Adrenal gland (tissue), 12 donors: ENCODE results near the gene SPARCL1. TPM values are rescaled to one million over a fixed set of nuclear protein-coding genes. Genes with fewer than 3 reads are reported as not detected.

ENCODE experiments used
- DNase-seq, 7 donors: peaks; one replicate each; pipeline ENCODE4 v3.0.0-alpha.2; 2019 to 2020
- H3K27ac ChIP-seq, 5 donors: fragments of 200-600 bp; sonication (generic) in 4 of 5; 1 replicate in 3 of 5; 2 replicates in 2 of 5; pipeline versions ENCODE4 v1.5.1 to v1.8.0; 2016 to 2020; ENCODE audit warnings: mild to moderate bottlenecking in 1 of 5
- H3K27me3 ChIP-seq: fragments of 200-600 bp; 2 replicates; pipeline ENCODE4 v1.8.0; 2021
- H3K36me3 ChIP-seq, 2 donors: fragments of 200-600 bp; replicated peaks in 1 of 2; 1 replicate in 1 of 2; 2 replicates in 1 of 2; pipeline versions ENCODE4 v1.5.1 to v1.8.0; 2018 to 2022
- H3K4me1 ChIP-seq, 2 donors: fragments of 200-600 bp; replicated peaks in 1 of 2; 1 replicate in 1 of 2; 2 replicates in 1 of 2; pipeline versions ENCODE4 v1.5.1 to v1.8.0; 2018 to 2021
- H3K4me3 ChIP-seq, 4 donors: fragments of 200-600 bp; sonication (generic) in 3 of 4; one replicate each; pipeline ENCODE4 v1.5.1; 2016 to 2018
- H3K9me3 ChIP-seq, 3 donors: fragments of 200-600 bp; sonication (generic) in 1 of 3; replicated peaks in 1 of 3; 1 replicate in 2 of 3; 2 replicates in 1 of 3; pipeline versions ENCODE4 v1.5.1 to v1.8.0; 2016 to 2021
- POLR2A ChIP-seq, 2 donors: fragments of 450-650 bp; IDR thresholded peaks; one replicate each; pipeline ENCODE4 v1.6.1; 2017; ENCODE audit warnings: antibody characterized with exemption in 2 of 2, mild to moderate bottlenecking in 2 of 2, moderate library complexity in 1 of 2
- WGBS, 4 donors: extraction: QIAGEN DNeasy Blood & Tissue Kit in 2 of 4; methylation state at CpG; one replicate each; pipeline versions ENCODE4 v1.1.5 to v1.1.7; 2013 to 2017; 5-methylcytosine and 5-hydroxymethylcytosine counted together
- intact Hi-C, 2 donors: fragments of 100-400 bp; cut with DNase I; formaldehyde crosslinking; loops; one replicate each; pipeline versions ENCODE4 v1.14.1 to v1.15.0; 2022 to 2023
- polyA plus RNA-seq, 3 donors: library from polyadenylated mRNA; stranded (reverse); fragments of 200-250 nt in 2 of 3; fragments of 350-450 nt in 1 of 3; fragmentation: Illumina TruSeq in 1 of 3; extraction: RNeasy Lipid Tissue Mini Kit (QIAGEN cat#74804) in 1 of 3; gene quantifications; one replicate each; pipeline ENCODE4 v1.2.3, GENCODE V29; 2013 to 2014
- total RNA-seq, 9 donors: library from RNA; depleted of rRNA in 4 of 9; stranded (reverse); fragments of >200 nt in 4 of 9; fragments of 120-200 nt in 1 of 9; fragmentation: NEBNext Ultra II Directional in 1 of 9; extraction: Animal tissue kit (Norgen Biotek cat#: 25700) in 1 of 9; gene quantifications; one replicate each; pipeline versions ENCODE4 v1.1.0 to v1.2.4, GENCODE V29; 2013 to 2023
- TF ChIP-seq, protein P1 (sequence below), 6 experiments: fragments of 450-650 bp in 4 of 6; fragments of 200-600 bp in 2 of 6; sonication (generic) in 1 of 6; IDR thresholded peaks; 1 replicate in 5 of 6; 2 replicates in 1 of 6; pipeline versions ENCODE4 v1.5.1 to v1.8.0; 2016 to 2021; ENCODE audit warnings: antibody characterized with exemption in 6 of 6, mild to moderate bottlenecking in 2 of 6, moderate library complexity in 1 of 6
- donor health status: healthy with polysubstance abuse.
- donor health status: Bipolar disorder and iron deficiency.
- donor health status: DM: yes; HTN: yes; CAD: no.
- donor health status: DM: no; HTN: no; CAD: no.
- donor health status: DM: no; HTN: no; CAD: no.
- donor health status: DM: yes; HTN: yes; CAD: no.

The SPARCL1 gene
- total and polyA plus RNA-seq, 12 donors, result 36.9 to 201 (median 124) TPM

DNA sequence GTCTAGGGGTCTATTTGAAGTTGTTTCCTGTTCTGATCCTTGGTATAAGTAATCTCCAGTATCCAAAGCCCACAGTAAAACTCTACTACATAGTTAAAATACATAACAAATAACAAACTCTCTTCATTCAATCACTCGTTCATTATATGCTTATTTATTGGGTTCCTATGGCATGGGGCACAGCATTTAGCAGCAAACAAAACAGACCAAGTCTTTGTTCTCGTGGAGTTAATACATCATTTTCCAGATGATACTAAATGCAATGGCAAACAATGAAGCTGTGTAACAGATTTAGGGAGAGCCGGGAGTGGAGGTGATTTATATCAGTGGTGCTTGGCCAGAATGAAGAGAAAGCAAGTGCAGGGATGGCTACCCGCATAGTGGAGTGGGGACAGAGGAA is 36.6 kb upstream of the SPARCL1 start:
- no peaks in the 10 kb centered on the region for H3K27me3 ChIP-seq
- WGBS, 4 donors, result 75 to 84% (median 77%) methylated on average over 4 of the region's 4 CpGs
- H3K36me3 ChIP-seq, result no peaks in the 10 kb centered on the region
- no peak overlapping the region for H3K27ac ChIP-seq
- no peaks in the 10 kb centered on the region for H3K9me3 ChIP-seq
- H3K4me1 ChIP-seq, result peaks cover 0 to 6% of the 10 kb centered on the region in 2 donors
- TF ChIP-seq, protein P1, sequence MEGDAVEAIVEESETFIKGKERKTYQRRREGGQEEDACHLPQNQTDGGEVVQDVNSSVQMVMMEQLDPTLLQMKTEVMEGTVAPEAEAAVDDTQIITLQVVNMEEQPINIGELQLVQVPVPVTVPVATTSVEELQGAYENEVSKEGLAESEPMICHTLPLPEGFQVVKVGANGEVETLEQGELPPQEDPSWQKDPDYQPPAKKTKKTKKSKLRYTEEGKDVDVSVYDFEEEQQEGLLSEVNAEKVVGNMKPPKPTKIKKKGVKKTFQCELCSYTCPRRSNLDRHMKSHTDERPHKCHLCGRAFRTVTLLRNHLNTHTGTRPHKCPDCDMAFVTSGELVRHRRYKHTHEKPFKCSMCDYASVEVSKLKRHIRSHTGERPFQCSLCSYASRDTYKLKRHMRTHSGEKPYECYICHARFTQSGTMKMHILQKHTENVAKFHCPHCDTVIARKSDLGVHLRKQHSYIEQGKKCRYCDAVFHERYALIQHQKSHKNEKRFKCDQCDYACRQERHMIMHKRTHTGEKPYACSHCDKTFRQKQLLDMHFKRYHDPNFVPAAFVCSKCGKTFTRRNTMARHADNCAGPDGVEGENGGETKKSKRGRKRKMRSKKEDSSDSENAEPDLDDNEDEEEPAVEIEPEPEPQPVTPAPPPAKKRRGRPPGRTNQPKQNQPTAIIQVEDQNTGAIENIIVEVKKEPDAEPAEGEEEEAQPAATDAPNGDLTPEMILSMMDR (IDR thresholded peaks at IDR 0.05), result no peak
- TF ChIP-seq POLR2A (IDR thresholded peaks at IDR 0.05), result no peak
- intact Hi-C loops, result no loop called here
- H3K4me3 ChIP-seq, result no peak overlapping the region
- no peak for DNase-seq

GRCh38 chr4:87560802-87561201 is 31.6 kb upstream of the SPARCL1 start:
- Histone ChIP-seq H3K4me3 (no peak overlapping the region), H3K4me1 (no peaks in the 10 kb centered on the region), H3K27me3 (no peaks in the 10 kb centered on the region), H3K9me3 (no peaks in the 10 kb centered on the region), H3K36me3 (no peaks in the 10 kb centered on the region), H3K27ac (no peak overlapping the region)
- TF ChIP-seq, protein P1 (IDR thresholded peaks at IDR 0.05), result no peak
- TF ChIP-seq POLR2A (IDR thresholded peaks at IDR 0.05), result no peak
- DNase-seq, result no peak
- 80 to 97% (median 92%) methylated on average over 2 of the region's 2 CpGs for WGBS, 4 donors
- intact Hi-C loops, result no loop called here

DNA sequence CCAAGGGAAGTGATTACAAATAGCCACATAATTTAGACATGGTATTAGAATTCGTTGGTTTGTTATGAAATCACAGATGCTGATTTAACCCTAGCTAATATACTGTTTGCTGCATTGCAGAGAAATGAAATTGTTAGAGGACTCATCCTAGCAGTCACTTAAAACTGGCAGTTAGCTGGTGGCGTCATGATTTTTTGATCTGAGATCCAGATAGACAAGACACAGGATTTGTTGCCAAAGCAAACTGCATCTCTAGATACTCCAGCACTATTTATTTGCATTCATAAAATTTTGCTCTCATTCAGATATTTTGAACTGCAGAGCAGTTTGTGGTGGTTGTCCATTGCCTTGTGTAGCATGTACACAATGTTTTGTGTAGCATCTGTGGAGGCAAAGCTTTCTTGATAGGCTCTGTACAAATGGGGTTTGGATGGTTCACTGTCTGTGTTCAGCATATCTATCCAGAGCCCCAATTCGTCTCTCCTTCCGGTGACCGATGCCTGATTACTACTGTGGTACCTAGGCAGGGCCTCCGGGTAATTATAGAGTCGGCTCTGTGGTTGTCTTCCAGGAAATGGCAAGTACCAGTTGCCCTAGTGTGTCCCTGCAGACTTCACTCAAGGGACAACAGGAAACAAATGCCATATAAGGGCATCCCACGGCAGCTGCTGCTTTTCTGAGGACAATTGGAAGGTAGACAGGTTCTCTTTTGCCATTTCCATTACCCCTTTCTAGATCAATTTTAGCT is 30.1 kb upstream of the SPARCL1 start:
- H3K36me3 ChIP-seq, result no peaks in the 10 kb centered on the region
- peak in 2 of 7 donors; percentile 1 to 59 for DNase-seq
- no peak overlapping the region for H3K27ac ChIP-seq
- 38 to 68% (median 43%) methylated on average over 6 to 8 of the region's 8 CpGs for WGBS, 4 donors
- H3K4me1 ChIP-seq, result no peaks in the 10 kb centered on the region
- intact Hi-C loops, result no loop called here
- H3K27me3 ChIP-seq, result no peaks in the 10 kb centered on the region
- H3K9me3 ChIP-seq, result no peaks in the 10 kb centered on the region
- TF ChIP-seq POLR2A (IDR thresholded peaks at IDR 0.05), result no peak
- TF ChIP-seq, protein P1 (IDR thresholded peaks at IDR 0.05), result no peak
- H3K4me3 ChIP-seq, result no peak overlapping the region

DNA sequence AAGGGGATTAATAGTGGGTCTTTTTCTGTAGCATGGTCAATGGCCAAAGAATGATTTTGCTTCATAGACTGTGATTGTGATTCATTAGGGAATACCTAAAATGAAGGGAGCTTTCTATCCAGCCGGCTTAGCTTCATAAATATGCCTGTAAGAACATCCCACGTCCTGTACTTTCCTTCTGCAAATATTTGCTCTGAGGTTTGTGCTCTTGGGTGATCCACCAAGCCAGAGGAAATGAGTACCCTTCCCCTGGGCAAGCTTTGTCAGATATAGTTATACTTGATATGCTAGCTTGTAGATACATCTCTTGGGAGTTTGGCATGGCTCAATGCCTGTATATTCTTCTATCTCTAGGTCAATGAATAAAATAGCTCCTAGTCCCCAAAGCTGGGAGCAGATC is 28.2 kb upstream of the SPARCL1 start:
- no peaks in the 10 kb centered on the region for H3K9me3 ChIP-seq
- TF ChIP-seq, protein P1 (IDR thresholded peaks at IDR 0.05), result no peak
- TF ChIP-seq POLR2A (IDR thresholded peaks at IDR 0.05), result no peak
- no peak overlapping the region for H3K27ac ChIP-seq
- H3K4me3 ChIP-seq, result no peak overlapping the region
- no peaks in the 10 kb centered on the region for H3K36me3 ChIP-seq
- H3K27me3 ChIP-seq, result no peaks in the 10 kb centered on the region
- H3K4me1 ChIP-seq, result no peaks in the 10 kb centered on the region
- intact Hi-C loops, result no loop called here
- 61 to 80% (median 69%) methylated on average over 2 of the region's 2 CpGs for WGBS, 4 donors
- no peak for DNase-seq
